Activated T-cell treated with anti-CD3 and anti-CD28 coated beads, Interleukin-2, amount 50 U/mL, for 48 hours (primary cell): Measurements from ENCODE around the gene TLK2.
"Not testable (repeated sequence)": the region's sequence is repeated elsewhere in the genome, so short reads cannot be mapped to it uniquely, and the experiment has no call there.

ENCODE experiments used
- DNase-seq, 2 experiments: peaks; one replicate each; pipeline ENCODE4 v3.0.0-alpha.2; 2020

The TLK2 gene

GRCh38 chr17:62478424-62478879, at the start of gene TLK2:
Gene TLK2, plus strand, starts transcription at chr17:62478825. Its CDS starts 2,301 bp downstream, at chr17:62481126.
- peak; percentile 85 for DNase-seq

- DNase-seq = not testable (repeated sequence)
Observed at GRCh38 chr17:62435251-62435650, 43.4 kb upstream of the TLK2 start.

GRCh38 chr17:62441181-62441580, 37.4 kb upstream of the TLK2 start:
- not testable (repeated sequence) for DNase-seq

GRCh38 chr17:62444063-62444462, 34.6 kb upstream of the TLK2 start:
- no peak for DNase-seq

- not testable (repeated sequence) for DNase-seq
Observed at GRCh38 chr17:62445791-62446190, 32.8 kb upstream of the TLK2 start.

- not testable (repeated sequence) for DNase-seq
Observed at GRCh38 chr17:62452195-62452594, 26.4 kb upstream of the TLK2 start.

GRCh38 chr17:62453041-62453440, 25.6 kb upstream of the TLK2 start:
- not testable (repeated sequence) for DNase-seq

- DNase-seq = not testable (repeated sequence)
Observed at GRCh38 chr17:62453656-62454055, 25.0 kb upstream of the TLK2 start.

- DNase-seq = not testable (repeated sequence)
Observed at GRCh38 chr17:62454111-62454510, 24.5 kb upstream of the TLK2 start.

GRCh38 chr17:62456016-62456415, 22.6 kb upstream of the TLK2 start:
- no peak for DNase-seq

GRCh38 chr17:62458483-62458882, 20.1 kb upstream of the TLK2 start:
- DNase-seq = not testable (repeated sequence)

- DNase-seq = not testable (repeated sequence)
Observed at GRCh38 chr17:62464422-62464821, 14.2 kb upstream of the TLK2 start.

GRCh38 chr17:62465271-62465670, 13.4 kb upstream of the TLK2 start:
- not testable (repeated sequence) for DNase-seq

- DNase-seq = peak; percentile 77 to 78
Observed at GRCh38 chr17:62470666-62471379, 7.8 kb upstream of the TLK2 start.

- not testable (repeated sequence) for DNase-seq
Observed at GRCh38 chr17:62471380-62471880, 7.2 kb upstream of the TLK2 start.

- DNase-seq = not testable (repeated sequence)
Observed at GRCh38 chr17:62473030-62473982, 5.3 kb upstream of the TLK2 start.

- not testable (repeated sequence) for DNase-seq
Observed at GRCh38 chr17:62477111-62477510, 1.5 kb upstream of the TLK2 start.

GRCh38 chr17:62477718-62478408, 762 bp upstream of the TLK2 start:
- peak; percentile 59 to 62 for DNase-seq

- DNase-seq = peak; percentile 54 to 66
Observed at GRCh38 chr17:62478880-62479638, 434 bp downstream of the TLK2 start.

- DNase-seq = peak; percentile 43 to 49
Observed at GRCh38 chr17:62479639-62480258, 1.1 kb downstream of the TLK2 start.

GRCh38 chr17:62482553-62482952, 3.9 kb downstream of the TLK2 start:
- not testable (repeated sequence) for DNase-seq
